ENCODE measurements around the gene PCCA.
"Not testable (repeated sequence)": the region's sequence is repeated elsewhere in the genome, so short reads cannot be mapped to it uniquely, and the experiment has no call there.

The PCCA gene

GRCh38 chr13:100302391-100302790, 213.5 kb downstream of the PCCA start:
- Histone ChIP-seq H3K9me3 (ENCODE audit: control insufficient read depth, low read length) (no peaks in the 10 kb centered on the region), H3K27me3 (ENCODE audit: control insufficient read depth, insufficient read depth, low read length) (no peaks in the 10 kb centered on the region), H3K9ac (ENCODE audit: low read length) (no peak overlapping the region), H3K36me3 (ENCODE audit: control insufficient read depth, insufficient read depth, low read length) (no peaks in the 10 kb centered on the region), H3K4me3 (ENCODE audit: low read length) (no peak overlapping the region), H3K4me1 (ENCODE audit: control insufficient read depth, insufficient read depth, low read length) (no peaks in the 10 kb centered on the region)

GRCh38 chr13:100304229-100304628, 215.3 kb downstream of the PCCA start:
- Histone ChIP-seq H3K9me3 (ENCODE audit: control insufficient read depth, low read length) (no peaks in the 10 kb centered on the region), H3K27me3 (ENCODE audit: control insufficient read depth, insufficient read depth, low read length) (no peaks in the 10 kb centered on the region), H3K9ac (ENCODE audit: low read length) (no peak overlapping the region), H3K36me3 (ENCODE audit: control insufficient read depth, insufficient read depth, low read length) (no peaks in the 10 kb centered on the region), H3K4me3 (ENCODE audit: low read length) (no peak overlapping the region), H3K4me1 (ENCODE audit: control insufficient read depth, insufficient read depth, low read length) (no peaks in the 10 kb centered on the region)

GRCh38 chr13:100305398-100305797, 216.5 kb downstream of the PCCA start:
- no peak overlapping the region for H3K9ac ChIP-seq (ENCODE audit: low read length)
- no peaks in the 10 kb centered on the region for H3K4me1 ChIP-seq (ENCODE audit: control insufficient read depth, insufficient read depth, low read length)

GRCh38 chr13:100306030-100306429, 217.1 kb downstream of the PCCA start:
- Histone ChIP-seq H3K27me3 (ENCODE audit: control insufficient read depth, insufficient read depth, low read length) (no peaks in the 10 kb centered on the region), H3K9ac (ENCODE audit: low read length) (no peak overlapping the region), H3K4me3 (ENCODE audit: low read length) (no peak overlapping the region), H3K4me1 (ENCODE audit: control insufficient read depth, insufficient read depth, low read length) (no peaks in the 10 kb centered on the region), H3K36me3 (ENCODE audit: control insufficient read depth, insufficient read depth, low read length) (no peaks in the 10 kb centered on the region), H3K9me3 (ENCODE audit: control insufficient read depth, low read length) (no peaks in the 10 kb centered on the region)

More at GRCh38 chr13:100305398-100305797, 216.5 kb downstream of the PCCA start:
- no peaks in the 10 kb centered on the region for H3K36me3 ChIP-seq (ENCODE audit: control insufficient read depth, insufficient read depth, low read length)
- no peaks in the 10 kb centered on the region for H3K9me3 ChIP-seq (ENCODE audit: control insufficient read depth, low read length)
- H3K4me3 ChIP-seq (ENCODE audit: low read length), result no peak overlapping the region
- no peaks in the 10 kb centered on the region for H3K27me3 ChIP-seq (ENCODE audit: control insufficient read depth, insufficient read depth, low read length)

GRCh38 chr13:100306434-100306999, 217.6 kb downstream of the PCCA start:
- Histone ChIP-seq H3K9ac (ENCODE audit: low read length) (no peak overlapping the region), H3K27me3 (ENCODE audit: control insufficient read depth, insufficient read depth, low read length) (no peaks in the 10 kb centered on the region)

GRCh38 chr13:100314132-100314910, 225.4 kb downstream of the PCCA start:
- Histone ChIP-seq H3K4me1 (ENCODE audit: control insufficient read depth, insufficient read depth, low read length) (no peaks in the 10 kb centered on the region), H3K4me3 (ENCODE audit: low read length) (no peak overlapping the region), H3K9me3 (ENCODE audit: control insufficient read depth, low read length) (no peaks in the 10 kb centered on the region), H3K27me3 (ENCODE audit: control insufficient read depth, insufficient read depth, low read length) (no peaks in the 10 kb centered on the region), H3K36me3 (ENCODE audit: control insufficient read depth, insufficient read depth, low read length) (no peaks in the 10 kb centered on the region), H3K9ac (ENCODE audit: low read length) (no peak overlapping the region)

More at GRCh38 chr13:100306434-100306999, 217.6 kb downstream of the PCCA start:
- no peak overlapping the region for H3K4me3 ChIP-seq (ENCODE audit: low read length)
- no peaks in the 10 kb centered on the region for H3K9me3 ChIP-seq (ENCODE audit: control insufficient read depth, low read length)
- H3K36me3 ChIP-seq (ENCODE audit: control insufficient read depth, insufficient read depth, low read length), result no peaks in the 10 kb centered on the region
- H3K4me1 ChIP-seq (ENCODE audit: control insufficient read depth, insufficient read depth, low read length), result no peaks in the 10 kb centered on the region

GRCh38 chr13:100315522-100315921, 226.6 kb downstream of the PCCA start:
- Histone ChIP-seq H3K9me3 (ENCODE audit: control insufficient read depth, low read length) (no peaks in the 10 kb centered on the region), H3K27me3 (ENCODE audit: control insufficient read depth, insufficient read depth, low read length) (no peaks in the 10 kb centered on the region), H3K36me3 (ENCODE audit: control insufficient read depth, insufficient read depth, low read length) (no peaks in the 10 kb centered on the region), H3K4me1 (ENCODE audit: control insufficient read depth, insufficient read depth, low read length) (no peaks in the 10 kb centered on the region), H3K4me3 (ENCODE audit: low read length) (no peak overlapping the region), H3K9ac (ENCODE audit: low read length) (no peak overlapping the region)

GRCh38 chr13:100318473-100318872, 229.6 kb downstream of the PCCA start:
- H3K9ac ChIP-seq (ENCODE audit: low read length); H3K4me1 ChIP-seq (ENCODE audit: control insufficient read depth, insufficient read depth, low read length); H3K9me3 ChIP-seq (ENCODE audit: control insufficient read depth, low read length); H3K4me3 ChIP-seq (ENCODE audit: low read length); H3K36me3 ChIP-seq (ENCODE audit: control insufficient read depth, insufficient read depth, low read length); H3K27me3 ChIP-seq (ENCODE audit: control insufficient read depth, insufficient read depth, low read length): not testable (repeated sequence)

GRCh38 chr13:100323937-100324336, 235.0 kb downstream of the PCCA start:
- no peaks in the 10 kb centered on the region for H3K9me3 ChIP-seq (ENCODE audit: control insufficient read depth, low read length)
- no peak overlapping the region for H3K4me3 ChIP-seq (ENCODE audit: low read length)
- H3K36me3 ChIP-seq (ENCODE audit: control insufficient read depth, insufficient read depth, low read length), result no peaks in the 10 kb centered on the region
- H3K9ac ChIP-seq (ENCODE audit: low read length), result no peak overlapping the region
- no peaks in the 10 kb centered on the region for H3K4me1 ChIP-seq (ENCODE audit: control insufficient read depth, insufficient read depth, low read length)
- H3K27me3 ChIP-seq (ENCODE audit: control insufficient read depth, insufficient read depth, low read length), result no peaks in the 10 kb centered on the region

GRCh38 chr13:100330662-100331061, 241.8 kb downstream of the PCCA start:
- no peaks in the 10 kb centered on the region for H3K36me3 ChIP-seq (ENCODE audit: control insufficient read depth, insufficient read depth, low read length)
- H3K4me1 ChIP-seq (ENCODE audit: control insufficient read depth, insufficient read depth, low read length), result no peaks in the 10 kb centered on the region
- H3K9ac ChIP-seq (ENCODE audit: low read length), result no peak overlapping the region
- no peaks in the 10 kb centered on the region for H3K27me3 ChIP-seq (ENCODE audit: control insufficient read depth, insufficient read depth, low read length)
- H3K9me3 ChIP-seq (ENCODE audit: control insufficient read depth, low read length), result no peaks in the 10 kb centered on the region
- H3K4me3 ChIP-seq (ENCODE audit: low read length), result no peak overlapping the region

GRCh38 chr13:100333141-100333540, 244.2 kb downstream of the PCCA start:
- Histone ChIP-seq H3K36me3 (ENCODE audit: control insufficient read depth, insufficient read depth, low read length) (no peaks in the 10 kb centered on the region), H3K4me1 (ENCODE audit: control insufficient read depth, insufficient read depth, low read length) (no peaks in the 10 kb centered on the region), H3K27me3 (ENCODE audit: control insufficient read depth, insufficient read depth, low read length) (no peaks in the 10 kb centered on the region), H3K9ac (ENCODE audit: low read length) (no peak overlapping the region), H3K9me3 (ENCODE audit: control insufficient read depth, low read length) (no peaks in the 10 kb centered on the region), H3K4me3 (ENCODE audit: low read length) (no peak overlapping the region)

GRCh38 chr13:100334214-100334613, 245.3 kb downstream of the PCCA start:
- Histone ChIP-seq H3K9ac (ENCODE audit: low read length) (no peak overlapping the region), H3K27me3 (ENCODE audit: control insufficient read depth, insufficient read depth, low read length) (no peaks in the 10 kb centered on the region), H3K4me3 (ENCODE audit: low read length) (no peak overlapping the region), H3K4me1 (ENCODE audit: control insufficient read depth, insufficient read depth, low read length) (no peaks in the 10 kb centered on the region), H3K36me3 (ENCODE audit: control insufficient read depth, insufficient read depth, low read length) (no peaks in the 10 kb centered on the region), H3K9me3 (ENCODE audit: control insufficient read depth, low read length) (no peaks in the 10 kb centered on the region)
